Measurements from ENCODE around the gene TEX2.

Gene TEX2

GRCh38 chr17:64154313-64154695 lies 108.8 kb downstream of the TEX2 start:
- Histone ChIP-seq H3K9me3 (ENCODE audit: control insufficient read depth in 1 of 2, low read length in 2 of 2) (no peaks in the 10 kb centered on the region), H3K4me1 (ENCODE audit: control insufficient read depth in 1 of 2, insufficient read depth in 2 of 2, low read length in 2 of 2) (peaks cover 0 to 9% of the 10 kb centered on the region in 2 donors), H3K27me3 (ENCODE audit: low read depth, low read length) (no peaks in the 10 kb centered on the region), H3K4me3 (ENCODE audit: low read depth in 1 of 2, low read length in 2 of 2) (no peak overlapping the region), H3K27ac (ENCODE audit: low read length) (no peak overlapping the region), H3K36me3 (ENCODE audit: control insufficient read depth in 1 of 2, insufficient read depth in 2 of 2, low read length in 2 of 2) (peaks cover 18 to 22% of the 10 kb centered on the region in 2 donors)

- H3K4me3 ChIP-seq (ENCODE audit: low read depth in 1 of 2, low read length in 2 of 2), result no peak overlapping the region
- no peaks in the 10 kb centered on the region for H3K27me3 ChIP-seq (ENCODE audit: low read depth, low read length)
- no peak overlapping the region for H3K27ac ChIP-seq (ENCODE audit: low read length)
- peaks cover 18 to 24% of the 10 kb centered on the region in 2 donors for H3K36me3 ChIP-seq (ENCODE audit: control insufficient read depth in 1 of 2, insufficient read depth in 2 of 2, low read length in 2 of 2)
- no peaks in the 10 kb centered on the region for H3K9me3 ChIP-seq (ENCODE audit: control insufficient read depth in 1 of 2, low read length in 2 of 2)
- peaks cover 0 to 9% of the 10 kb centered on the region in 2 donors for H3K4me1 ChIP-seq (ENCODE audit: control insufficient read depth in 1 of 2, insufficient read depth in 2 of 2, low read length in 2 of 2)
These were observed 109.3 kb downstream of the TEX2 start for GRCh38 chr17:64153565-64154312.

- H3K36me3 ChIP-seq (ENCODE audit: control insufficient read depth in 1 of 2, insufficient read depth in 2 of 2, low read length in 2 of 2), result peaks cover 18 to 31% of the 10 kb centered on the region in 2 donors
- peaks cover 6 to 9% of the 10 kb centered on the region in 2 donors for H3K4me1 ChIP-seq (ENCODE audit: control insufficient read depth in 1 of 2, insufficient read depth in 2 of 2, low read length in 2 of 2)
- no peaks in the 10 kb centered on the region for H3K9me3 ChIP-seq (ENCODE audit: control insufficient read depth in 1 of 2, low read length in 2 of 2)
- no peak overlapping the region for H3K27ac ChIP-seq (ENCODE audit: low read length)
- no peak overlapping the region for H3K4me3 ChIP-seq (ENCODE audit: low read depth in 1 of 2, low read length in 2 of 2)
- H3K27me3 ChIP-seq (ENCODE audit: low read depth, low read length), result no peaks in the 10 kb centered on the region
These were observed 110.5 kb downstream of the TEX2 start for GRCh38 chr17:64152428-64153125.

GRCh38 chr17:64151016-64151368 lies 112.1 kb downstream of the TEX2 start:
- Histone ChIP-seq H3K4me1 (ENCODE audit: control insufficient read depth in 1 of 2, insufficient read depth in 2 of 2, low read length in 2 of 2) (peaks cover 13 to 15% of the 10 kb centered on the region in 2 donors), H3K27me3 (ENCODE audit: low read depth, low read length) (no peaks in the 10 kb centered on the region), H3K9me3 (ENCODE audit: control insufficient read depth in 1 of 2, low read length in 2 of 2) (no peaks in the 10 kb centered on the region), H3K4me3 (ENCODE audit: low read depth in 1 of 2, low read length in 2 of 2) (no peak overlapping the region), H3K27ac (ENCODE audit: low read length) (no peak overlapping the region), H3K36me3 (ENCODE audit: control insufficient read depth in 1 of 2, insufficient read depth in 2 of 2, low read length in 2 of 2) (peaks cover 18 to 34% of the 10 kb centered on the region in 2 donors)

GRCh38 chr17:64150237-64151015 lies 112.6 kb downstream of the TEX2 start:
- Histone ChIP-seq H3K9me3 (ENCODE audit: control insufficient read depth in 1 of 2, low read length in 2 of 2) (no peaks in the 10 kb centered on the region), H3K27ac (ENCODE audit: low read length) (no peak overlapping the region), H3K4me1 (ENCODE audit: control insufficient read depth in 1 of 2, insufficient read depth in 2 of 2, low read length in 2 of 2) (peaks cover 11 to 15% of the 10 kb centered on the region in 2 donors), H3K4me3 (ENCODE audit: low read depth in 1 of 2, low read length in 2 of 2) (no peak overlapping the region), H3K27me3 (ENCODE audit: low read depth, low read length) (no peaks in the 10 kb centered on the region), H3K36me3 (ENCODE audit: control insufficient read depth in 1 of 2, insufficient read depth in 2 of 2, low read length in 2 of 2) (peaks cover 18 to 36% of the 10 kb centered on the region in 2 donors)

- Histone ChIP-seq H3K4me3 (ENCODE audit: low read depth in 1 of 2, low read length in 2 of 2) (no peak overlapping the region), H3K27ac (ENCODE audit: low read length) (no peak overlapping the region), H3K9me3 (ENCODE audit: control insufficient read depth in 1 of 2, low read length in 2 of 2) (no peaks in the 10 kb centered on the region), H3K27me3 (ENCODE audit: low read depth, low read length) (no peaks in the 10 kb centered on the region), H3K36me3 (ENCODE audit: control insufficient read depth in 1 of 2, insufficient read depth in 2 of 2, low read length in 2 of 2) (peaks cover 18 to 36% of the 10 kb centered on the region in 2 donors), H3K4me1 (ENCODE audit: control insufficient read depth in 1 of 2, insufficient read depth in 2 of 2, low read length in 2 of 2) (peaks cover 11 to 15% of the 10 kb centered on the region in 2 donors)
These were observed 113.9 kb downstream of the TEX2 start for GRCh38 chr17:64149196-64149595.

- H3K36me3 ChIP-seq (ENCODE audit: control insufficient read depth in 1 of 2, insufficient read depth in 2 of 2, low read length in 2 of 2), result peaks cover 18 to 36% of the 10 kb centered on the region in 2 donors
- H3K27me3 ChIP-seq (ENCODE audit: low read depth, low read length), result no peaks in the 10 kb centered on the region
- no peak overlapping the region for H3K27ac ChIP-seq (ENCODE audit: low read length)
- peaks cover 11 to 15% of the 10 kb centered on the region in 2 donors for H3K4me1 ChIP-seq (ENCODE audit: control insufficient read depth in 1 of 2, insufficient read depth in 2 of 2, low read length in 2 of 2)
- no peak overlapping the region for H3K4me3 ChIP-seq (ENCODE audit: low read depth in 1 of 2, low read length in 2 of 2)
- H3K9me3 ChIP-seq (ENCODE audit: control insufficient read depth in 1 of 2, low read length in 2 of 2), result no peaks in the 10 kb centered on the region
These were observed 114.4 kb downstream of the TEX2 start for GRCh38 chr17:64148699-64149098.

GRCh38 chr17:64148017-64148631 lies 114.9 kb downstream of the TEX2 start:
- Histone ChIP-seq H3K9me3 (ENCODE audit: control insufficient read depth in 1 of 2, low read length in 2 of 2) (no peaks in the 10 kb centered on the region), H3K27ac (ENCODE audit: low read length) (peak overlapping the region; percentile 96), H3K27me3 (ENCODE audit: low read depth, low read length) (no peaks in the 10 kb centered on the region), H3K36me3 (ENCODE audit: control insufficient read depth in 1 of 2, insufficient read depth in 2 of 2, low read length in 2 of 2) (peaks cover 13 to 36% of the 10 kb centered on the region in 2 donors), H3K4me1 (ENCODE audit: control insufficient read depth in 1 of 2, insufficient read depth in 2 of 2, low read length in 2 of 2) (peaks cover 11 to 15% of the 10 kb centered on the region in 2 donors), H3K4me3 (ENCODE audit: low read depth in 1 of 2, low read length in 2 of 2) (no peak overlapping the region)

GRCh38 chr17:64147110-64148016 lies 115.7 kb downstream of the TEX2 start:
- Histone ChIP-seq H3K4me1 (ENCODE audit: control insufficient read depth in 1 of 2, insufficient read depth in 2 of 2, low read length in 2 of 2) (peaks cover 11 to 15% of the 10 kb centered on the region in 2 donors), H3K27me3 (ENCODE audit: low read depth, low read length) (no peaks in the 10 kb centered on the region), H3K9me3 (ENCODE audit: control insufficient read depth in 1 of 2, low read length in 2 of 2) (no peaks in the 10 kb centered on the region), H3K4me3 (ENCODE audit: low read depth in 1 of 2, low read length in 2 of 2) (peak overlapping the region; percentile 84 to 93), H3K36me3 (ENCODE audit: control insufficient read depth in 1 of 2, insufficient read depth in 2 of 2, low read length in 2 of 2) (peaks cover 8 to 31% of the 10 kb centered on the region in 2 donors), H3K27ac (ENCODE audit: low read length) (peak overlapping the region; percentile 96)

GRCh38 chr17:64146418-64147109 lies 116.5 kb downstream of the TEX2 start:
- Histone ChIP-seq H3K36me3 (ENCODE audit: control insufficient read depth in 1 of 2, insufficient read depth in 2 of 2, low read length in 2 of 2) (peaks cover 8 to 27% of the 10 kb centered on the region in 2 donors), H3K27me3 (ENCODE audit: low read depth, low read length) (no peaks in the 10 kb centered on the region), H3K9me3 (ENCODE audit: control insufficient read depth in 1 of 2, low read length in 2 of 2) (no peaks in the 10 kb centered on the region), H3K4me3 (ENCODE audit: low read depth in 1 of 2, low read length in 2 of 2) (peak overlapping the region; percentile 84 to 93), H3K27ac (ENCODE audit: low read length) (peak overlapping the region; percentile 96), H3K4me1 (ENCODE audit: control insufficient read depth in 1 of 2, insufficient read depth in 2 of 2, low read length in 2 of 2) (peaks cover 11 to 15% of the 10 kb centered on the region in 2 donors)
